Nephron progenitor cell (in vitro differentiated cells): ENCODE results near the gene IL26.

Experiments
- DNase-seq: peaks from one replicate; pipeline ENCODE4 v3.0.0; 2021
- H3K27ac Mint-ChIP-seq: 2 replicates; pipeline ENCODE4 v1.8.0; 2021; ENCODE audit warnings: mild to moderate bottlenecking, moderate library complexity, mixed read lengths
- H3K27me3 Mint-ChIP-seq: 2 replicates; pipeline ENCODE4 v1.8.0; 2021; ENCODE audit warnings: mild to moderate bottlenecking, low read depth, mixed read lengths; ENCODE audit not compliant: poor library complexity
- H3K36me3 Mint-ChIP-seq: 2 replicates; pipeline ENCODE4 v1.8.0; 2021; ENCODE audit warnings: low read depth, mixed read lengths
- H3K4me1 Mint-ChIP-seq: 2 replicates; pipeline ENCODE4 v1.8.0; 2021; ENCODE audit warnings: mixed read lengths
- H3K4me3 Mint-ChIP-seq: 2 replicates; pipeline ENCODE4 v1.8.0; 2021; ENCODE audit warnings: mild to moderate bottlenecking, moderate library complexity, mixed read lengths
- H3K9me3 Mint-ChIP-seq: 2 replicates; pipeline ENCODE4 v1.8.0; 2021; ENCODE audit warnings: mild to moderate bottlenecking, moderate library complexity, mixed read lengths
- CTCF ChIP-seq: fragments of 200-600 bp; sonication (generic); IDR thresholded peaks from 2 replicates; pipeline ENCODE4 v1.5.0; 2021; ENCODE audit warnings: antibody characterized with exemption

Gene IL26

GRCh38 chr12:68169213-68169889 is 56.3 kb downstream of the IL26 start:
- no peak overlapping the region for H3K4me3 Mint-ChIP-seq
- no peaks in the 10 kb centered on the region for H3K27me3 Mint-ChIP-seq
- H3K27ac Mint-ChIP-seq, result no peak overlapping the region
- no peak for DNase-seq
- TF ChIP-seq CTCF, result no peak
- H3K9me3 Mint-ChIP-seq, result no peaks in the 10 kb centered on the region
- no peaks in the 10 kb centered on the region for H3K36me3 Mint-ChIP-seq
- no peaks in the 10 kb centered on the region for H3K4me1 Mint-ChIP-seq

GRCh38 chr12:68166317-68166831 is 59.2 kb downstream of the IL26 start:
- no peak overlapping the region for H3K27ac Mint-ChIP-seq
- H3K4me1 Mint-ChIP-seq, result no peaks in the 10 kb centered on the region
- no peak for DNase-seq
- TF ChIP-seq CTCF, result no peak
- H3K4me3 Mint-ChIP-seq, result no peak overlapping the region
- H3K9me3 Mint-ChIP-seq, result no peaks in the 10 kb centered on the region
- no peaks in the 10 kb centered on the region for H3K36me3 Mint-ChIP-seq
- H3K27me3 Mint-ChIP-seq, result no peaks in the 10 kb centered on the region

- Mint-ChIP-seq H3K4me3 (no peak overlapping the region), H3K27ac (no peak overlapping the region), H3K36me3 (no peaks in the 10 kb centered on the region), H3K9me3 (no peaks in the 10 kb centered on the region), H3K27me3 (no peaks in the 10 kb centered on the region), H3K4me1 (no peaks in the 10 kb centered on the region)
- no peak for DNase-seq
- TF ChIP-seq CTCF, result no peak
These were observed 62.0 kb downstream of the IL26 start for GRCh38 chr12:68163560-68164081.

- TF ChIP-seq CTCF, result no peak
- no peaks in the 10 kb centered on the region for H3K36me3 Mint-ChIP-seq
- no peak overlapping the region for H3K4me3 Mint-ChIP-seq
- DNase-seq, result no peak
- H3K27ac Mint-ChIP-seq, result no peak overlapping the region
- no peaks in the 10 kb centered on the region for H3K4me1 Mint-ChIP-seq
- H3K27me3 Mint-ChIP-seq, result no peaks in the 10 kb centered on the region
- H3K9me3 Mint-ChIP-seq, result no peaks in the 10 kb centered on the region
These were observed 63.2 kb downstream of the IL26 start for GRCh38 chr12:68162374-68162773.

GRCh38 chr12:68159681-68160304 is 65.8 kb downstream of the IL26 start, which contains the start of gene IFNG:
IFNG (minus strand) TSS chr12:68159740; CDS start chr12:68159615, 125 bp downstream.
- Mint-ChIP-seq H3K36me3 (no peaks in the 10 kb centered on the region), H3K27me3 (no peaks in the 10 kb centered on the region), H3K9me3 (no peaks in the 10 kb centered on the region), H3K4me1 (no peaks in the 10 kb centered on the region), H3K4me3 (no peak within 1 kb of the TSS), H3K27ac (no peak within 1 kb of the TSS)
- TF ChIP-seq CTCF, result no peak
- no peak for DNase-seq
